H1 (cell line): ENCODE measurements around the gene PHTF1. TPM values are rescaled to one million over a fixed set of nuclear protein-coding genes. Genes with fewer than 3 reads are reported as not detected.

Experiments used
- CTCF ChIA-PET: fragments of 300-600 bp; sonication (Branson Sonifier 250); formaldehyde crosslinking; loops from one replicate; lab custom pipeline; 2021; ENCODE audit not compliant: partially characterized antibody; lab: Charles Lee
- POLR2A ChIA-PET: fragments of 300-600 bp; sonication (Branson Sonifier 250); formaldehyde crosslinking; loops from one replicate; lab custom pipeline; 2021; ENCODE audit warnings: inconsistent platforms; ENCODE audit not compliant: partially characterized antibody; lab: Charles Lee
- DNase-seq, 2 experiments: peaks; one replicate each; pipeline versions ENCODE4 v3.0.0 to v3.0.0-alpha.2; 2010 to 2022; ENCODE audit warnings: low spot score in 2 of 2, low read depth in 1 of 2, mixed read lengths in 1 of 2
- FAIRE-seq: peaks from 2 replicates; lab custom pipeline; 2011; peaks lifted over from hg19 to GRCh38; lab: Jason Lieb, UNC
- H2AFZ ChIP-seq: 2 replicates; pipeline ENCODE4 v1.8.1; 2012; ENCODE audit warnings: low read length, inconsistent platforms
- H2AK5ac ChIP-seq: 2 replicates; pipeline ENCODE4 v1.6.1; 2013; ENCODE audit warnings: low read depth, low read length
- H2BK120ac ChIP-seq: replicated peaks from 2 replicates; pipeline ENCODE3; 2013; ENCODE audit warnings: low read depth, low read length, inconsistent platforms
- H2BK12ac ChIP-seq: 2 replicates; pipeline ENCODE4 v1.6.1; 2013; ENCODE audit warnings: low read depth, low read length
- H2BK15ac ChIP-seq: 2 replicates; pipeline ENCODE4 v1.6.1; 2013; ENCODE audit warnings: low read length
- H2BK20ac ChIP-seq: 2 replicates; pipeline ENCODE4 v1.6.1; 2013; ENCODE audit warnings: low read length
- H2BK5ac ChIP-seq: 2 replicates; pipeline ENCODE4 v1.6.1; 2013; ENCODE audit warnings: low read depth, low read length
- H3K14ac ChIP-seq: 2 replicates; pipeline ENCODE4 v1.6.1; 2013; ENCODE audit warnings: inconsistent platforms; ENCODE audit not compliant: insufficient read length
- H3K18ac ChIP-seq: 2 replicates; pipeline ENCODE4 v1.6.1; 2013; ENCODE audit warnings: low read length; ENCODE audit errors: extremely low read depth
- H3K23ac ChIP-seq: 2 replicates; pipeline ENCODE4 v1.6.1; 2013; ENCODE audit warnings: inconsistent platforms; ENCODE audit not compliant: insufficient read length
- H3K23me2 ChIP-seq: 2 replicates; pipeline ENCODE4 v1.6.1; 2013; ENCODE audit warnings: low read depth, low read length
- H3K27ac ChIP-seq: 2 replicates; pipeline ENCODE4 v1.6.1; 2011; ENCODE audit warnings: low read depth, low read length, inconsistent platforms
- H3K27me3 ChIP-seq, 4 experiments: replicated peaks in 1 of 4; 1 replicate in 1 of 4; 2 replicates in 3 of 4; pipeline versions ENCODE4 v1.6.1 to v1.8.1; 2011 to 2013; ENCODE audit warnings: low read length in 3 of 4, mild to moderate bottlenecking in 3 of 4, inconsistent platforms in 2 of 4, mixed read lengths in 2 of 4, moderate library complexity in 1 of 4; ENCODE audit not compliant: control insufficient read depth in 3 of 4, insufficient read depth in 3 of 4; ENCODE audit errors: extremely low read depth in 1 of 4
- H3K36me3 ChIP-seq, 4 experiments: 2 replicates each; pipeline versions ENCODE4 v1.6.1 to v1.8.1; 2011 to 2013; ENCODE audit warnings: mild to moderate bottlenecking in 4 of 4, low read length in 3 of 4, moderate library complexity in 2 of 4, control low read depth in 1 of 4, inconsistent platforms in 1 of 4; ENCODE audit not compliant: insufficient read depth in 4 of 4, control insufficient read depth in 2 of 4
- H3K4ac ChIP-seq: replicated peaks from 2 replicates; pipeline ENCODE3; 2013; ENCODE audit warnings: low read length, low read depth, mixed read lengths, inconsistent platforms; ENCODE audit not compliant: insufficient read length
- H3K4me1 ChIP-seq, 4 experiments: replicated peaks in 1 of 4; 1 replicate in 1 of 4; 2 replicates in 3 of 4; pipeline versions ENCODE4 v1.6.1 to v1.8.1; 2011 to 2013; ENCODE audit warnings: low read length in 3 of 4, inconsistent platforms in 2 of 4, mixed read lengths in 1 of 4; ENCODE audit not compliant: insufficient read depth in 4 of 4, control insufficient read depth in 3 of 4
- H3K4me2 ChIP-seq, 2 experiments: 2 replicates each; pipeline versions ENCODE4 v1.6.1 to v1.8.1; 2011 to 2013; ENCODE audit warnings: low read depth in 2 of 2, low read length in 2 of 2, control low read depth in 1 of 2, inconsistent platforms in 1 of 2, mild to moderate bottlenecking in 1 of 2; ENCODE audit not compliant: insufficient read depth in 1 of 2
- H3K4me3 ChIP-seq, 4 experiments: fragments of 200-600, 300-600 bp in 1 of 4; sonication (generic), shearing (Covaris generic), sonication (Bioruptor Twin) in 1 of 4; 2 replicates each; pipeline versions ENCODE4 v1.5.1 to v1.8.1; 2011 to 2016; ENCODE audit warnings: low read length in 4 of 4, low read depth in 3 of 4, control low read depth in 2 of 4, inconsistent platforms in 2 of 4, mild to moderate bottlenecking in 2 of 4, mixed read lengths in 1 of 4, moderate library complexity in 1 of 4; ENCODE audit not compliant: insufficient read depth in 2 of 4; ENCODE audit errors: extremely low read depth in 1 of 4
- H3K56ac ChIP-seq: replicated peaks from 2 replicates; pipeline ENCODE3; 2013; ENCODE audit warnings: low read depth, mild to moderate bottlenecking, mixed read lengths, low read length, inconsistent platforms; ENCODE audit not compliant: insufficient read length
- H3K79me1 ChIP-seq: 2 replicates; pipeline ENCODE4 v1.6.1; 2013; ENCODE audit warnings: low read depth, low read length, control low read depth
- H3K79me2 ChIP-seq, 2 experiments: 2 replicates each; pipeline versions ENCODE4 v1.6.1 to v1.8.1; 2012 to 2013; ENCODE audit warnings: low read length in 2 of 2, mild to moderate bottlenecking in 2 of 2, inconsistent platforms in 1 of 2; ENCODE audit not compliant: insufficient read depth in 2 of 2, control insufficient read depth in 1 of 2
- H3K9ac ChIP-seq, 4 experiments: replicated peaks in 1 of 4; 1 replicate in 1 of 4; 2 replicates in 3 of 4; pipeline versions ENCODE4 v1.6.1 to v1.8.1; 2011 to 2013; ENCODE audit warnings: low read depth in 3 of 4, low read length in 3 of 4, control low read depth in 2 of 4, mild to moderate bottlenecking in 2 of 4, moderate library complexity in 2 of 4, inconsistent platforms in 1 of 4; ENCODE audit errors: extremely low read depth in 1 of 4
- H3K9me3 ChIP-seq, 2 experiments: 2 replicates each; pipeline versions ENCODE4 v1.6.1 to v1.8.1; 2012 to 2013; ENCODE audit warnings: mild to moderate bottlenecking in 2 of 2, moderate library complexity in 2 of 2, control low read depth in 1 of 2, inconsistent platforms in 1 of 2, low read depth in 1 of 2, low read length in 1 of 2, mixed read lengths in 1 of 2; ENCODE audit not compliant: insufficient read depth in 2 of 2
- H4K20me1 ChIP-seq, 2 experiments: replicated peaks in 1 of 2; 2 replicates each; pipeline versions ENCODE3 to v1.8.1; 2011 to 2013; ENCODE audit warnings: inconsistent platforms in 2 of 2, low read length in 2 of 2, mild to moderate bottlenecking in 1 of 2; ENCODE audit not compliant: insufficient read depth in 2 of 2, control insufficient read depth in 1 of 2
- H4K5ac ChIP-seq: 2 replicates; pipeline ENCODE4 v1.6.1; 2013; ENCODE audit warnings: low read length, low read depth, mixed read lengths, inconsistent platforms; ENCODE audit not compliant: insufficient read length
- H4K8ac ChIP-seq: 2 replicates; pipeline ENCODE4 v1.8.0; 2013; ENCODE audit warnings: mild to moderate bottlenecking, moderate library complexity, low read length, inconsistent platforms; ENCODE audit not compliant: insufficient read depth; ENCODE audit errors: extremely low read depth
- H4K91ac ChIP-seq: replicated peaks from 2 replicates; pipeline ENCODE3; 2013; ENCODE audit warnings: low read length, mixed read lengths, inconsistent platforms; ENCODE audit not compliant: insufficient read length
- NRF1 ChIP-seq: IDR thresholded peaks from 2 replicates; pipeline ENCODE4 v1.6.1; 2011; ENCODE audit warnings: mild to moderate bottlenecking, low read depth, low read length, improper control_type of control experiment
- RAD21 ChIP-seq, 2 experiments: IDR thresholded peaks in 1 of 2; conservative IDR thresholded peaks in 1 of 2; 2 replicates each; pipeline ENCODE4 v1.6.1; 2011; ENCODE audit warnings: low read depth in 2 of 2, low read length in 2 of 2, improper control_type of control experiment in 1 of 2, inconsistent platforms in 1 of 2, mild to moderate bottlenecking in 1 of 2, moderate library complexity in 1 of 2
- RFX5 ChIP-seq: IDR thresholded peaks from 2 replicates; pipeline ENCODE4 v1.6.1; 2011; ENCODE audit warnings: low read depth, low read length, improper control_type of control experiment, borderline replicate concordance
- WGBS, 2 experiments: shearing (Covaris generic) in 1 of 2; methylation state at CpG; one replicate each; pipeline versions ENCODE4 v1.1.6 to v1.1.7; 2013 to 2015; ENCODE audit warnings: low lambda C conversion rate in 2 of 2, mixed read lengths in 2 of 2, inconsistent platforms in 1 of 2, low coverage in 1 of 2, missing lambda C conversion rate in 1 of 2; ENCODE audit not compliant: insufficient replicate concordance in 2 of 2, insufficient coverage in 1 of 2, insufficient read length in 1 of 2; ENCODE audit errors: extremely low coverage in 1 of 2, missing lambda C conversion rate in 1 of 2; 5-methylcytosine and 5-hydroxymethylcytosine counted together
- polyA plus RNA-seq, 7 experiments: library from polyadenylated mRNA; depleted of rRNA in 3 of 7; stranded (reverse) in 5 of 7; unstranded in 2 of 7; fragments of >200 nt in 5 of 7; fragments of 200-250 nt in 2 of 7; gene quantifications; 1 replicate in 5 of 7; 2 replicates in 1 of 7; 4 replicates in 1 of 7; pipeline versions ENCODE4 v1.2.1 to v1.2.3, GENCODE V29; 2011 to 2013; ENCODE audit warnings: missing spikeins in 2 of 7, mixed read lengths in 2 of 7
- total RNA-seq: library from RNA; stranded (reverse); fragmentation: NEBNext Ultra II Directional; extraction: Animal tissue kit (Norgen Biotek cat#: 25700); gene quantifications from 2 replicates; pipeline ENCODE4 v1.2.1, GENCODE V29; 2021
- TF ChIP-seq, protein P1 (sequence below), 3 experiments: IDR thresholded peaks; 1 replicate in 2 of 3; 2 replicates in 1 of 3; pipeline versions ENCODE4 v1.5.1 to v1.6.1; 2011; ENCODE audit warnings: low read length in 3 of 3, mild to moderate bottlenecking in 3 of 3, inconsistent platforms in 2 of 3, low read depth in 1 of 3, moderate library complexity in 1 of 3; ENCODE audit not compliant: insufficient read depth in 1 of 3; ENCODE audit errors: control extremely low read depth in 1 of 3

The PHTF1 gene
- total and polyA plus RNA-seq, 2 of the 8 experiments (the other 6 are each of a cell fraction or from before 2014, with no cell fraction given) = 9.1 to 26.9 TPM

GRCh38 chr1:113714606-113715269 is 44.5 kb downstream of the PHTF1 start:
- H3K14ac ChIP-seq = no peak overlapping the region
- no peak overlapping the region for H4K8ac ChIP-seq
- H3K9me3 ChIP-seq = peaks cover 15 to 18% of the 10 kb centered on the region in 2 experiments; a peak in 3 of 4 replicates
- no peak overlapping the region for H3K56ac ChIP-seq
- no peak overlapping the region for H2BK120ac ChIP-seq
- H3K23me2 ChIP-seq = no peaks in the 10 kb centered on the region
- H3K4me2 ChIP-seq = no peak overlapping the region
- H4K91ac ChIP-seq = no peak overlapping the region
- H2BK20ac ChIP-seq = no peak overlapping the region
- H3K18ac ChIP-seq = no peak overlapping the region
- WGBS, 2 experiments = 87% methylated on average over 3 of the region's 3 CpGs; no CpG with 5 or more reads in 1 of the 2 experiments
- H4K5ac ChIP-seq = no peak overlapping the region
- H3K36me3 ChIP-seq = peaks cover 2 to 30% (median 10%) of the 10 kb centered on the region in 4 experiments; a peak in 6 of 8 replicates
- H2BK15ac ChIP-seq = no peak overlapping the region
- H3K79me1 ChIP-seq = no peaks in the 10 kb centered on the region; the same call in 1 of the 2 replicates
- no peak overlapping the region for H3K4me3 ChIP-seq
- H3K9ac ChIP-seq = no peak overlapping the region
- H2AFZ ChIP-seq = no peak overlapping the region
- no peak overlapping the region for H2BK12ac ChIP-seq
- H3K23ac ChIP-seq = no peak overlapping the region
- no peak overlapping the region for H2BK5ac ChIP-seq
- no peaks in the 10 kb centered on the region for H3K4me1 ChIP-seq
- TF ChIP-seq RAD21 (IDR thresholded peaks at IDR 0.05 in 1 of 2, conservative IDR thresholded peaks at IDR 0.05 in 1 of 2; ENCODE audit: low read depth in 2 of 2, low read length in 2 of 2) (peak; percentile 59 to 68), NRF1 (no peak), RFX5 (no peak)
- TF ChIP-seq, protein P1, sequence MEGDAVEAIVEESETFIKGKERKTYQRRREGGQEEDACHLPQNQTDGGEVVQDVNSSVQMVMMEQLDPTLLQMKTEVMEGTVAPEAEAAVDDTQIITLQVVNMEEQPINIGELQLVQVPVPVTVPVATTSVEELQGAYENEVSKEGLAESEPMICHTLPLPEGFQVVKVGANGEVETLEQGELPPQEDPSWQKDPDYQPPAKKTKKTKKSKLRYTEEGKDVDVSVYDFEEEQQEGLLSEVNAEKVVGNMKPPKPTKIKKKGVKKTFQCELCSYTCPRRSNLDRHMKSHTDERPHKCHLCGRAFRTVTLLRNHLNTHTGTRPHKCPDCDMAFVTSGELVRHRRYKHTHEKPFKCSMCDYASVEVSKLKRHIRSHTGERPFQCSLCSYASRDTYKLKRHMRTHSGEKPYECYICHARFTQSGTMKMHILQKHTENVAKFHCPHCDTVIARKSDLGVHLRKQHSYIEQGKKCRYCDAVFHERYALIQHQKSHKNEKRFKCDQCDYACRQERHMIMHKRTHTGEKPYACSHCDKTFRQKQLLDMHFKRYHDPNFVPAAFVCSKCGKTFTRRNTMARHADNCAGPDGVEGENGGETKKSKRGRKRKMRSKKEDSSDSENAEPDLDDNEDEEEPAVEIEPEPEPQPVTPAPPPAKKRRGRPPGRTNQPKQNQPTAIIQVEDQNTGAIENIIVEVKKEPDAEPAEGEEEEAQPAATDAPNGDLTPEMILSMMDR (IDR thresholded peaks at IDR 0.05; ENCODE audit: control extremely low read depth in 1 of 3, insufficient read depth in 1 of 3, low read depth in 1 of 3, low read length in 3 of 3) = peak; percentile 3 to 29 (median 27); a peak in 3 of 4 replicates
- H3K79me2 ChIP-seq = no peaks in the 10 kb centered on the region
- H3K4ac ChIP-seq = no peak overlapping the region
- no peak overlapping the region for H2AK5ac ChIP-seq
- DNase-seq (no peak), FAIRE-seq (no peak)
- no peaks in the 10 kb centered on the region for H3K27me3 ChIP-seq
- H4K20me1 ChIP-seq = peaks cover 0 to 5% of the 10 kb centered on the region in 2 experiments
- ChIA-PET POLR2A (interaction anchor here (2.1 kb wide), 1 partner anchor 45 kb away, joined by 5 read pairs; the partner anchor contains the start of gene PHTF1), CTCF (interaction anchor here (0.6 to 2.0 kb wide), 6 partner anchors 10 to 573 kb away, joined by 3 to 7 read pairs (median 4); no protein-coding TSS in a partner anchor)
- H3K27ac ChIP-seq = no peak overlapping the region
